GM20000 (cell line): ENCODE data around the gene TRAF3IP1.

Experiments used
- DNase-seq: peaks from one replicate; pipeline ENCODE4 v3.0.0; 2012; ENCODE audit warnings: low spot score
- CTCF ChIP-seq: IDR thresholded peaks from 2 replicates; pipeline ENCODE4 v1.5.1; 2012; ENCODE audit warnings: mild to moderate bottlenecking, control low read depth; ENCODE audit errors: extremely low read depth, missing control alignments

TRAF3IP1 gene

GRCh38 chr2:238407566-238407965 is 87.2 kb downstream of the TRAF3IP1 start:
- DNase-seq, result no peak
- no peak for TF ChIP-seq CTCF

GRCh38 chr2:238408615-238409340 is 88.5 kb downstream of the TRAF3IP1 start:
- TF ChIP-seq CTCF, result no peak
- DNase-seq, result no peak

GRCh38 chr2:238409341-238410199 is 89.3 kb downstream of the TRAF3IP1 start:
- TF ChIP-seq CTCF, result no peak
- no peak for DNase-seq

- DNase-seq, result no peak
Observed at GRCh38 chr2:238412067-238412767, 91.9 kb downstream of the TRAF3IP1 start.

GRCh38 chr2:238413368-238413767 is 93.0 kb downstream of the TRAF3IP1 start:
- DNase-seq, result no peak
- TF ChIP-seq CTCF, result no peak

More at GRCh38 chr2:238412067-238412767, 91.9 kb downstream of the TRAF3IP1 start:
- no peak for TF ChIP-seq CTCF

GRCh38 chr2:238415036-238415764 is 94.9 kb downstream of the TRAF3IP1 start:
- TF ChIP-seq CTCF, result no peak
- no peak for DNase-seq
